H1 (cell line): ENCODE results near the gene RTEL1. TPM values are rescaled to one million over a fixed set of nuclear protein-coding genes. Genes with fewer than 3 reads are reported as not detected.

Source experiments
- CTBP2 ChIP-seq: IDR thresholded peaks from 2 replicates; pipeline ENCODE4 v1.7.0; 2011; ENCODE audit warnings: borderline replicate concordance, mild to moderate bottlenecking, moderate library complexity, mixed read lengths, low read length; ENCODE audit not compliant: insufficient read depth, insufficient read length
- CTCF ChIP-seq, 3 experiments: IDR thresholded peaks; 1 replicate in 2 of 3; 2 replicates in 1 of 3; pipeline versions ENCODE4 v1.5.1 to v1.6.1; 2011; ENCODE audit warnings: low read length in 3 of 3, mild to moderate bottlenecking in 3 of 3, inconsistent platforms in 2 of 3, low read depth in 1 of 3, moderate library complexity in 1 of 3; ENCODE audit not compliant: insufficient read depth in 1 of 3; ENCODE audit errors: control extremely low read depth in 1 of 3
- SP2 ChIP-seq: IDR thresholded peaks from 2 replicates; pipeline ENCODE4 v1.6.1; 2012; ENCODE audit warnings: mild to moderate bottlenecking, low read length, inconsistent platforms
- TAF7 ChIP-seq: optimal IDR thresholded peaks from 2 replicates; pipeline ENCODE3; 2011; ENCODE audit warnings: low read depth, mild to moderate bottlenecking, inconsistent platforms, low read length, moderate library complexity, borderline replicate concordance
- polyA plus RNA-seq, 7 experiments: library from polyadenylated mRNA; depleted of rRNA in 3 of 7; stranded (reverse) in 5 of 7; unstranded in 2 of 7; fragments of >200 nt in 5 of 7; fragments of 200-250 nt in 2 of 7; gene quantifications; 1 replicate in 5 of 7; 2 replicates in 1 of 7; 4 replicates in 1 of 7; pipeline versions ENCODE4 v1.2.1 to v1.2.3, GENCODE V29; 2011 to 2013; ENCODE audit warnings: missing spikeins in 2 of 7, mixed read lengths in 2 of 7
- total RNA-seq: library from RNA; stranded (reverse); fragmentation: NEBNext Ultra II Directional; extraction: Animal tissue kit (Norgen Biotek cat#: 25700); gene quantifications from 2 replicates; pipeline ENCODE4 v1.2.1, GENCODE V29; 2021

The RTEL1 gene
- total and polyA plus RNA-seq, 2 of the 8 experiments (the other 6 are each of a cell fraction or from before 2014, with no cell fraction given): 16.2 to 37.1 TPM

GRCh38 chr20:63736893-63737694 lies 79.0 kb downstream of the RTEL1 start (continued):
- TF ChIP-seq CTCF (IDR thresholded peaks at IDR 0.05; ENCODE audit: control extremely low read depth in 1 of 3, insufficient read depth in 1 of 3, low read depth in 1 of 3, low read length in 3 of 3) (peak in 1 of 3 experiments; percentile 9; a peak in 1 of 4 replicates), CTBP2 (no peak), TAF7 (no peak), SP2 (no peak)
- TF ChIP-seq, all 59 proteins: peak for 2
